ACHN (cell line): Measurements from ENCODE around the gene RHOT1.
"Not testable (repeated sequence)": the region's sequence is repeated elsewhere in the genome, so short reads cannot be mapped to it uniquely, and the experiment has no call there.

ENCODE experiments used
- DNase-seq: peaks from one replicate; pipeline ENCODE4 v3.0.0-alpha.2; 2015
- in situ Hi-C: cut with HindIII; loops from 2 replicates; pipeline ENCODE4 v1.10.0; 2017; ENCODE audit warnings: low sequenced_read_pairs, low pct_ligation_motif_present, low pct_unique_long_range_greater_than_20kb

RHOT1 gene

DNA sequence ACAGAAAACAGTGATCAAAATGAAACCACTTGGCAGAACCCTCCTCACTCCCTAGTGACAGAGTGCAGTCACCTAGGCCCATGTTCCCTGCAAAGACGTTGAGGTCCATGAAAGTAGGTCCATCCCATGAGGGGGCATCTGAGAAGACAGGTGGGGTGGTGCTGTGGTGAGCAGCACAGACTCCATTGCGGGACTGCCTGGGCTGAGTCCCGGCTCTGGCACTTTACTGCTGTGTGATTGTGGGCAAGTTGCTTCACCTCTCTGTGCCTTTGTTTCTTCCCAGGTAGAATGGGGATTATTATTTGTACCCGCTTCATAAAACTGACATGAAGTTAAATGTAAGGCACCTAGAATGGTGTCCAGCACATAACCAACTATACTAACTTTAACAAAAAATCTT lies 23.5 kb upstream of the RHOT1 start:
- in situ Hi-C loops = no loop called here
- no peak for DNase-seq

DNA sequence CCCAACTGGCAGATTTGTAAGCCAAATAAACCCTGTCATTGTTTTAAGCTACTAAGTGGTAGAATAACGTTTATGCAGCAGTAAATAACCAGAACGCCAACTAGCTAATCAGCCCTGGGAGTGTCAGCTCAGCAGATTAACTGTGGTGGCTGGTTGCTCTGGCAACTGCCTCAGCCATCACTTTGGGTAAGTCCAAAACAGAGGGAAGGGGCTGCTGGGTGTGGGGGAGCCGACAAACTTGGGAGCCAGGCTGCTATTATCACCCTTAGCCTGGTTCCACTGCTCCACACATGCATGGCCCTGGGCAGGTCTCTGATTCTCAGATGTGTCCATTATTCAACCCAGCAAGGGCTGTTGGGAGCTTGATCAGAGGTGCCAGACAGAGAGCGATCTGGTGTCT lies 22.2 kb upstream of the RHOT1 start:
- in situ Hi-C loops = no loop called here
- DNase-seq = no peak

DNA sequence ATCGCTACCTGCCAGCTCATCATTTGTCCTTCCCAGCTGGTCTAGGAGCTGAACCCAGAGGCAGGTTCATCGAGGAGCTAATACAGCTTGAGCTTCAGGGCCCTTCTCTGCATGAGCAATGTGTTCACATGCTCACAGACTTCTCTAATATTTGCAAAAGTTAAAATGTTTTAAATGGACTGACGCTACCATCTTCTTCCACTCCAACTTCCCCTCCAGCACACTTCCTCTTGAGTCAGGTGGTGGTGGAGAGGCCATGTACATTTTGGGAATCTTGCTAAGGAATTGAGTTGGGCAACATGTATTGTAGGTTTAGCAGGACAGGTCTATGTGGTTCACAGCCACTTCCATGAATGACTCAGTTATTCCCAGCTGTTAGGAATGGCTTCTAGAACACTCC lies 21.6 kb upstream of the RHOT1 start:
- in situ Hi-C loops = no loop called here
- no peak for DNase-seq

DNA sequence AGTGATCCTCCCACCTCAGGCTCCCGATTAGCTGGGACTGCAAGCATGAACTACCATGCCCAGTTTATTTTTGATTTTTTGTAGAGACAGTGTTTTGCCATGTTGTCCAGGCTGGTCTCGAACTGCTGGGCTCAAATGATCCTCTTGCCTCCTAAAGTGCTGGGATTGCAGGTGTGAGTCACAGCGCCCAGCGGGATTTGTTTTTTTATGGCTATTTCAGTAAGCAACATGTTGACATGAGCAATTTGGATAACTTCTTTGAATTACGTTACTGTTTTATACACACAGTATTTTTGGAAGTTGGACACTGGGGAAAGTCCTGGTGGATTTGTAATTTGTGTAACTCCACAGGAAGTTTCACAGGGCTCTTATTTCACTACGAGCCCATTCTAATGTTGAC lies 18.5 kb upstream of the RHOT1 start:
- in situ Hi-C loops = no loop called here
- no peak for DNase-seq

DNA sequence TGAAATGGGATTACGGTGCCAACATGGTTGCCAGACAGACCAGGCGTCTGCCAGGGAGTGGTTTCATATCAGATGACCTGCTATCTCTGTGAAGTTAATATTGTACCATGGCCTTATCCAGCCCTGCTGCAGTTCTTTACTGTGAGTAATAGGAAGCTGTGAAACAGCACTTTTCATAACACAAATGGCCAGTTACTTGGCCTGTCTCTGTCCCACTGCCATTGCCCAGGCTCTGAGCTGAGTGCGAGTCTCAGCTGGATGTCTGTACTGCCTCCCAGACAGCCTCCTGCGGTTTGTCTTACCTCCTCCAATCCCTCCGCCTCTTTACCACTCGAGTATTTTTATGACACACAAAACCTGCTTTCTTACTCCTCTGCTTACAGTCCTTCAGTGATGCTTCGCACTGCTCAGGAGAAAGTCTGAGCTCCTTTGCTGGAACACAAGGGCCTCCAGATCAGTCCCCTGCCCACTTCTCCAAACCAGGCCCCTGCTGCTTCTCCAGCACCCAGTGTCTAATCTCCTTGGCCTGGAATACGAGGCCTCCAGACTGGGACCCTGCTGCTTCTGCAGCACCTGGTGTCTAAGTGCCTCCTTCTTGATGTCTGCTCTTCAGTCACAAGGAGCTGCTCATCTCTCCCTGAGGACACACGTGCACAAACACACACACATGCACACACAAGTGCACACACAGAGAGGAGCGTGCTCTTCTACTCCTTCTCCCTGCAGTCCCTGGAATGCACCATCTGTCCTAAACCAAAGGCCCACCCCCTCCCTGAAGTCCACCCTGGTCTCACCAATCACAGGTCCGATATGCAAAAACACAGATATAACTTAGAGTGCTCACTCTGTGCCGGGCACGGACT lies 17.1 kb upstream of the RHOT1 start:
- peak; percentile 64 for DNase-seq
- in situ Hi-C loops = loop anchor here (25.0 kb wide), 1 partner anchor 113 kb away; the partner anchor contains the start of gene LRRC37B

DNA sequence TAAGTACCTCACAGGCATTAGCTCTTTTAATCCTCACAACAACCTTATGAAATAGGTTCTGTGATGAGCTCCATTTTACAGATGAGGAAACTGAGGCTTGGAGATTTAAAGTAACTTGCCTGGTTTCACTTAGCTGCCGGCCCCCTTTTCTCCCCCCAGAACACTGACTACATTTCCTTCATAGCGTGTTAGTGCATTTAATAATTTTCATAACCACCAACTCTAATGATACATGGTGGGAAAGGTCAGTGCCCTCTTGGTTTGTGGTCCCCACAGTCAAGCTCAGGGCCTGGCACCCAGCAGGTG lies 16.5 kb upstream of the RHOT1 start:
- no peak for DNase-seq
- in situ Hi-C loops = loop anchor here (25.0 kb wide), 1 partner anchor 114 kb away; the partner anchor contains the start of gene LRRC37B

DNA sequence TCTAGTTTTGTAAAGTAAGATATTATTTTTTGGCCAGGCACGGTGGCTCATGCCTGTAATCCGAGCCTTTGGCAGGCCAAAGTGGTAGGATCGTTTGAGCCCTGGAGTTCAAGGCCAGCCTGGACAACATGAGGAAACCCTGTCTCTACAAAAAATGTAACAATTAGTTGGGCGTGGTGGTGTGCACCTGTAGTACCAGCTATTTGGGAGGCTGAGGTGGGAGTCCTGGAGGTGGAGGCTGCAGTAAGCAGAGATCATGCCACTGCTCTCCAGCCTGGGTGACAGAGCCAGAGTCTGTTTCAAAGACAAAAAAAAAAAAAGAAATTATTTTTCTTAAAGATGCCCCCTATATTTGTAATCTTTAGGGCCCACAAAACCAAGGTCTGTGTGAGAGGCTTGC lies 16.0 kb upstream of the RHOT1 start:
- no peak for DNase-seq
- in situ Hi-C loops = loop anchor here (25.0 kb wide), 1 partner anchor 114 kb away; the partner anchor contains the start of gene LRRC37B

DNA sequence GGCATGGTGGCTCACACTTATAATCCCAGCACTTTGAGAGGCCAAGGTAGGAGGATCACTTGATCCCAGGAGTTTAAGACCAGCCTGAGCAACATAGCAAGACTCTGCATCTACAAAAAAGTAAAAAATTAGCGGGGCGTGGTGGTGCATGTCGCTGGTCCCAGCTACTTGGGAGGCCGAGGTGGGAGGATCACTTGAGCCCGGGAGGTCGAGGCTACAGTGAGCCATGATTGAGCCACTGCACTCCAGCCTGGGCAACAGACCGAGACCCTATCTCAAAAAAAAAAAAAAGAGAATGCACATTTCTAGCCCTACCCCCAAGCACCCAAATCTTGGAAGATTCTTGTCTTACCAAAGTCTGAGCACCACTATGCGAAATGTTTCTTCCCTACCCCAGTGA lies 15.6 kb upstream of the RHOT1 start:
- DNase-seq = no peak
- in situ Hi-C loops = loop anchor here (25.0 kb wide), 1 partner anchor 114 kb away; the partner anchor contains the start of gene LRRC37B

DNA sequence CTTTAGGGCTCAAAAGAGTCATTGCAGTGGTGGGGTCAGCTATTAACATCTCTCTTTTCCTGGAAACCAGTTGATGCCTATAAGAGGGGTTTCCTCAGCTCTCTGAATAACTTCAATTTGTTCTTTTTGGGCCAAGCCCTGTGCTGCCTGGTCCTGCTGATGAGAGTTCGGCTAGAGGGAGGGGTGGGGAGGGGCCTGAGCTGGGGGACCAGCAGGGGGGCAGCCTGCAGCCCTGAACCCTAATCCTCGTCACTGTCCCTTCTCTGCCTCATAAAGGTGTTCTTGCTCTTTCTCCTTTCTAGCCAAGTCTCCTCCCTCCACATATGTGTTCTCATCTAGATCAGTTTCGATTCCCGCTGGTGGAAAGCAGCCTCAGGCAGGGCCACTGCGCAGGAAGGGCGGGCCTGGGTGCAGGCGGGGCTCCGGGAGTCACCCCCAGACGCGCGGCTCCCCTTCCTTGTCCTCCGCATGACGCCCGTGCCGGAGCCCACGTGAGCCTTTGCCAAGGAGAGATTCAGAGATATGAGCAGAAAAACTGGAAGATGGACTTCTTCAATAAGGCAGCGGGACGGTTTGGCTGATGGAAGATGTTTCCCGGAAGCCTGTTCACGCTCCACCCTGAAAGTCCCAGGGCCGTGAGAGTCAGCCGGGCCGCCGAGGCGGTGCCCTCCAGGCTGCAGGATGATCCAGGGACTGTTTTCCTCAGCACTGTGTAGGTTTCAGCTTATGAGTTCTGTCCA lies 15.0 kb upstream of the RHOT1 start:
- DNase-seq = peak; percentile 84
- in situ Hi-C loops = loop anchor here (25.0 kb wide), 1 partner anchor 115 kb away; the partner anchor contains the start of gene LRRC37B

DNA sequence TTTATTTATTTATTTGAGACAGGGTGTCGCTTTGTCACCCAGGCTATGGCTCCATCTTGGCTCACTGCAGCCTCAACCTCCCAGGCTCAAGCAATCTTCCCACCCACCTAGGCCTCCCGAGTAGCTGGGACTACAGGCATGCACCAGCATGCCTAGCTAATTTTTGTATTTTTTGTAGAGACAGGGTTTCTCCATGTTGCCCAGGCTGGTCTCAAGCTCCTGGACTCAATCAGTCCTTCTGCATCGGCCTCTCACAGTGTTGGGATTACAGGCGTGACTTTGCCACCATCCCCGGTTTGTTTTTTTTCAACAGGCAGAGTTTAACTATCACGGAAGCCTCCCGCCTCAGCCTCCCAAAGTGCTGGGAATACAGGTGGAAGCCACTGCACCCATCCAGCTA lies 13.8 kb upstream of the RHOT1 start:
- in situ Hi-C loops = loop anchor here (25.0 kb wide), 1 partner anchor 116 kb away; the partner anchor contains the start of gene LRRC37B
- DNase-seq = peak; percentile 26

DNA sequence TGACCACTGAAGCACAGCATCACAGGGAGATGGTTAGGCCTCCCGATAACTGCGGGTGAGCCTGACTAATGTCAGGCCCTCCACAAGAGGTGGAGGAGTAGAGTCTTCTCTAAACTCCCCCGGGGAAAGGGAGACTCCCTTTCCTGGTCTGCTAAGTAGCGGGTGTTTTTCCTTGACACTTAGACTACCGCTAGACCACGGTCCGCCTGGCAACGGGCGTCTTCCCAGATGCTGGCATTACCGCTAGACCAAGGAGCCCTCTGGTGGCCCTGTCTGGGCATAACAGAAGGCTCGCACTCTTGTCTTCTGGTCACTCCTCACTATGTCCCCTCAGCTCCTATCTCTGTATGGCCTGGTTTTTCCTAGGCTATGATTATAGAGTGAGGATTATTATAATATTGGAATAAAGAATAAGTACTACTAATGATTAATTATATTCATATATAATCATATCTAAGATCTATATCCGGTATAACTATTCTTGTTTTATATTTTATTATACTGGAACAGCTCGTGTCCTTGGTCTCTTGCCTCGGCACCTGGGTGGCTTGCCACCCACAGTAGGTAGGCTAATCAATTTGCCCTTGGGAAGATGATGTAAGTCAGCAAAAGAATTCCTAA lies 6.7 kb upstream of the RHOT1 start:
- in situ Hi-C loops = loop anchor here (25.0 kb wide), 1 partner anchor 123 kb away; the partner anchor contains the start of gene LRRC37B
- DNase-seq = peak; percentile 10

DNA sequence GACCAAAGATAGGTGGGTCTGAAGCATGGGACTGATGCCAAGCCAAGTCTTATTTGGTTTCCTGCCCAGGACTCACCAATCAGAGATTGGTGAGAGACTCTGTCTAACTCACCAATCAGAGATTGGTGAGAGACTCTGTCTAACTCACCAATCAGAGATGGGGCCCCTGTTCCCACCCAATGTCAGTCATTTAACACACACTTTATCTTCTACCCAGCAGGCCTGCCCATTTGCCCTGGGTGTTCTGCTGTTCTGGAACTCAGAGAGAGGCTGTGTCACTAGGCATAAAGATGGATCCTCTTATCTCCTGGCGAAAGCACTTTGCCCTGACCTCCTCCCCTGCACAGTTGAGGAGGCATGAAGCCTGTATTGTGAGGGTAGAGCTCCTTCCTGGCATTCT lies 5.4 kb upstream of the RHOT1 start:
- DNase-seq = peak; percentile 19
- in situ Hi-C loops = loop anchor here (25.0 kb wide), 1 partner anchor 125 kb away; the partner anchor contains the start of gene LRRC37B

DNA sequence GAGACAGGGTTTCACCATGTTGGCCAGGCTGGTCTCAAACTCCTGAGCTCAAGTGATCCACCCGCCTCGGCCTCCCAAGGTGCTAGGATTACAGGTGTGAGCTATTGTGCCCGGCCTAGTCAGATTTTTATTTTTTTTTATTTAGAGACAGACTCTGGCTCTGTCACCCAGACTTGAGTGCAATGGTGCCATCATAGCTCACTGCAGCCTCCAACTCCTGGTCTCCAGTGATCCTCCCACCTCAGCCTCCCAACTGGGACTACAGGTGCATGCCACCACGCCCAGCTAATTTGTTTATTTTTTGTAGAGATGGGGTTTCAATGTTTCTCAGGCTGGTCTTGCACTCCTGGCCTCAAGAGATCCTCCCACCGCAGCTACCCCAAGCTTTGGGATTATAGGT lies 2.8 kb upstream of the RHOT1 start:
- in situ Hi-C loops = loop anchor here (25.0 kb wide), 1 partner anchor 127 kb away; the partner anchor contains the start of gene LRRC37B
- DNase-seq = not testable (repeated sequence)

DNA sequence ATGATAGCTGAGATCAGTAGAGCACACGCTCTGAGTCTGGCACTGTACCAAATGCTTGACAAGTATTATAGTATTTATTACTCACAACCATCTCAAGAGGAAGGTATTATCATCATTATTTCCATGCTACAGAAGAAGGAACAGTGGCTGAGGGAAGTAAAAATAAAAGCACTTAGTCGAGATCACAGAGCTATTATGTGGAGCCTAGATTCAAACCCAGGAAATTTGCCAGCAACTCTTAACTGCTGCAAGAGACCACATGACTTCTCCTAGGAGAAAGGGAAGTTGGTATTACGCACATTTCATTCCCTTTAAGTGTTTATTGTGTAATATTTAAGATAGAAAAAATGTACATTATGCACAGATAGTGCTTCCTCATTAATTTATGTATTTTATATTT lies 1.0 kb upstream of the RHOT1 start:
- in situ Hi-C loops = loop anchor here (25.0 kb wide), 1 partner anchor 129 kb away; the partner anchor contains the start of gene LRRC37B
- DNase-seq = peak; percentile 64

DNA sequence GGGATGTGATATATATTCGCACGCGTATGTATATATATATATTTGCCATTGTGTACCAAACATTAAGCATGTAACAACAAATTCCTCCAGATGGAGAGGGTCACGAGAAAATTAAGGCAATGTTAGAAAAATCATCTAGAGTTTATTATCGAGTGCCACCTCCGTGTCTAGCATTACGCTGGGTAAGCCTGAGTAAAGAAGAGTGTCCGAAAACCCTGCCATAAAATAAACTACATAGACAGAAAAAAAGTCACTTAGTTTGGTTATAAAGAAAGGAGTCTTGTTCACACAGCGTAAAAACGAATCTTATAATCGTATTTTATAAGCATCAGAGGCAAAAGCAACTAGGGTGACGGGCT lies 644 bp upstream of the RHOT1 start:
- in situ Hi-C loops = loop anchor here (25.0 kb wide), 1 partner anchor 129 kb away; the partner anchor contains the start of gene LRRC37B
- no peak for DNase-seq

DNA sequence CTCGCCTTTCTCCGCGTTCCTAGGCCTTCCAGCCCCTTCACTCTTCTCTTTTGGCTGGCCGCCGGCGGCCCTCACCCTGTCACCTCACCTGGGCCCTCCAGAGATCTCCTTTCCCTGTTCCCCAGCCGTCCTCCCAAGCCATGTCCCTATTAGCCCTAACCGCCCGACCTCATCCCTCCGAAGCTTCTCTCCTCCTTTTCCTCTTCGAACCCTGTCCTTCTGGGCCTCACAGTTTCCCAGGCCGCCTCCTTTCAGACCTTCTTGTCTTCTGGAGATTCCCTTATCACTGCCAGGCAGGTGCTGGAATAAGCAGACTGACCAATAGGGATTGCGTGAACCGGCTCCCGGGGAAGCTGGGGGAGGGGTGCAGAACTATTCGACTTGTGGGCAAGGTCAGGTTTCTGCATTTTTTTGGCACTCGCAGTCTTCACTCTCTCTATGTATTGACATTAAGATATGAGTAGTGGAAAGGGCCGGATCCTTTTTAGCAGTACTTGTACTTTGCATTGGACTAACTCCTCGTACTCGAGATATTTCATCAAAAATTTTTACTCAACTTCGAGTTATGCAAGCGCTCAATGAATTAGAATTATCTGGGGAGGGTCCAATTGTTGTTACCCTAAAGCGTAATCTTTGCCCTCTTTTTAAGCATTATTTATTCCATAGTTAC lies 690 bp downstream of the RHOT1 start:
- peak; percentile 79 for DNase-seq
- in situ Hi-C loops = loop anchor here (25.0 kb wide), 1 partner anchor 131 kb away; the partner anchor contains the start of gene LRRC37B

DNA sequence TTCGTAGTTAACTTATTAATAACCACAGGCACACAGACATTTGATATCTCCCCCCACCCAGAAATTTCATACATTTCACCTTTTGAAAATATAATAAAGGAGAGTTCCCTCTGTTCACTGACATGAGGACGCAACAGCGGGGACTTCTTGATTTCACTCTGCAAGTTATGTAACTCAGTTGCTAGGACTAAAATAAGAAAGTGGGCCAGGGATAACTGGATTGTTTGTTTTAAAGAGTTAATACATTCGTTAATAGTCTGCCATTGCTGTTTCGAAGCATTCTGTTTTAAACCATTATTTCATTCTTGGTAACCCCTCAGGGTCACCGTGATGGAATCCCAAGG lies 1.2 kb downstream of the RHOT1 start:
- in situ Hi-C loops = loop anchor here (25.0 kb wide), 1 partner anchor 131 kb away; the partner anchor contains the start of gene LRRC37B
- no peak for DNase-seq

DNA sequence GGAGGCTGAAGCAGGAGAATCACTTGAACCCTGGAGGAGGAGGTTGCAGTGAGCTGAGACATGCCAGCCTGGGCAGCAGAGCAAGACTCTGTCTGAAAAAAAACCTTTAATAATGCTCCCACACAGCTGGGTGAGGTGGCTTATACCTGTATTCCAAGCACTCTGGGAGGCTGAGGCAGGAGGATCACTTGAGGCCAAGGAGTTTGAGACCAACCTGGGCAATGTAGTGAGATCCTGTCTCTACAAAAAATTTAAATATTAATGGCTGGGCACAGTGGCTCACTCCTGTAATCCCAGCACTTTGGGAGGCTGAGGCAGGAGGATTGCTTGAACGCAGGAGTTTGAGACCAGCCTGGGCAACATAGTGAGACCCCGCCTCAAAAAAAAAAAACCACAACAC lies 2.1 kb downstream of the RHOT1 start:
- not testable (repeated sequence) for DNase-seq
- in situ Hi-C loops = loop anchor here (25.0 kb wide), 1 partner anchor 132 kb away; the partner anchor contains the start of gene LRRC37B
